CD8-positive, alpha-beta memory T cell (primary cell): ENCODE data around the gene RIMS1. TPM values are rescaled to one million over a fixed set of nuclear protein-coding genes. Genes with fewer than 3 reads are reported as not detected.

ENCODE experiments used
- CTCF ChIA-PET: fragments of 350-600 bp; sonication (Branson Sonifier 250); formaldehyde crosslinking; loops from one replicate; lab custom pipeline; 2021; ENCODE audit warnings: antibody characterized with exemption; lab: Charles Lee
- POLR2A ChIA-PET: fragments of 350-600 bp; sonication (Branson Sonifier 250); formaldehyde crosslinking; loops from one replicate; lab custom pipeline; 2021; ENCODE audit warnings: antibody characterized with exemption; lab: Charles Lee
- DNase-seq, 5 donors: peaks; one replicate each; pipeline versions ENCODE4 v3.0.0 to v3.0.0-alpha.2; 2020 to 2022; ENCODE audit warnings: mixed read lengths in 1 of 5
- H3K27ac ChIP-seq: one replicate; pipeline ENCODE4 v1.7.0; 2013; ENCODE audit warnings: low read depth, mild to moderate bottlenecking, low read length, moderate library complexity
- H3K27me3 ChIP-seq: 2 replicates; pipeline ENCODE4 v1.7.0; 2013; ENCODE audit warnings: low read length, mild to moderate bottlenecking; ENCODE audit not compliant: insufficient read depth, poor library complexity, severe bottlenecking
- H3K36me3 ChIP-seq: 2 replicates; pipeline ENCODE4 v1.7.0; 2013; ENCODE audit warnings: mild to moderate bottlenecking, low read length, moderate library complexity; ENCODE audit not compliant: insufficient read depth
- H3K4me1 ChIP-seq: 2 replicates; pipeline ENCODE4 v1.7.0; 2013; ENCODE audit warnings: mild to moderate bottlenecking, low read length, moderate library complexity; ENCODE audit not compliant: insufficient read depth
- H3K4me3 ChIP-seq: 2 replicates; pipeline ENCODE4 v1.7.0; 2013; ENCODE audit warnings: mild to moderate bottlenecking, low read length
- H3K9me3 ChIP-seq: 2 replicates; pipeline ENCODE4 v1.7.0; 2013; ENCODE audit warnings: mild to moderate bottlenecking, low read length
- H3K27ac Mint-ChIP-seq, 8 donors: one replicate each; pipeline ENCODE4 v1.8.0; 2020 to 2021; ENCODE audit warnings: mixed read lengths in 8 of 8, mild to moderate bottlenecking in 6 of 8, inconsistent platforms in 3 of 8, moderate library complexity in 3 of 8
- H3K27me3 Mint-ChIP-seq, 2 donors: one replicate each; pipeline ENCODE4 v1.8.0; 2020 to 2021; ENCODE audit warnings: mixed read lengths in 2 of 2, mild to moderate bottlenecking in 1 of 2, moderate library complexity in 1 of 2
- H3K36me3 Mint-ChIP-seq, 3 donors: one replicate each; pipeline ENCODE4 v1.8.0; 2020 to 2021; ENCODE audit warnings: mixed read lengths in 3 of 3, inconsistent platforms in 1 of 3, mild to moderate bottlenecking in 1 of 3
- H3K4me1 Mint-ChIP-seq, 3 donors: one replicate each; pipeline ENCODE4 v1.8.0; 2020 to 2021; ENCODE audit warnings: mixed read lengths in 3 of 3, inconsistent platforms in 1 of 3, mild to moderate bottlenecking in 1 of 3
- H3K4me3 Mint-ChIP-seq, 7 donors: one replicate each; pipeline ENCODE4 v1.8.0; 2020 to 2021; ENCODE audit warnings: mixed read lengths in 7 of 7, mild to moderate bottlenecking in 6 of 7, moderate library complexity in 4 of 7, inconsistent platforms in 2 of 7
- H3K9me3 Mint-ChIP-seq, 5 donors: one replicate each; pipeline ENCODE4 v1.8.0; 2020 to 2022; ENCODE audit warnings: mixed read lengths in 5 of 5, mild to moderate bottlenecking in 3 of 5, moderate library complexity in 2 of 5, inconsistent platforms in 1 of 5
- polyA plus RNA-seq: library from polyadenylated mRNA; unstranded; fragments of 300-500 nt; fragmentation: Illumina TruSeq; gene quantifications from one replicate; pipeline ENCODE4 v1.2.3, GENCODE V29; 2021
- total RNA-seq, 2 experiments: library from RNA; stranded (reverse); gene quantifications; one replicate each; pipeline ENCODE4 v1.2.3, GENCODE V29; 2021

RIMS1 gene
- total and polyA plus RNA-seq, 3 experiments from 2014 or later: not detected

DNA sequence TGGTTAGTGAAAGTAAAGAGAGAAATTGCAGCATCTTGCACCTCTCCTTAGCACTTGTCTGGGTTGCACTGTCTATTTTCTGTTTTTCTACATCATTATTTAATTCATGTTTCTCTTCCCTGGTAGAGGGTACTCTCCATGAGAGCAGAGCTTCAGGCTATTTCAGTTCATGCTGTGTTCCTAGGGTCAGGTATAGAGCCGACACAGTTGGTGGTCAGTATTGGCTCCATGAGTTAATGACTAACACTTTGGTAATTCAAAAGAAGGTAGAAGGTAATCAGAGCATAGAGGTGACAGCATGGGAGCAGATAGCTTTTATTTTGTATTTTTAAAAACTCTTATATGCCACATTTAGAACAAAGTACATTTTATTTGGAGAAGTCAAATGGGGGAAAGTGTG is 42.7 kb downstream of the RIMS1 start:
- Histone ChIP-seq H3K36me3 (no peaks in the 10 kb centered on the region), H3K9me3 (no peaks in the 10 kb centered on the region), H3K27me3 (no peaks in the 10 kb centered on the region), H3K4me1 (no peaks in the 10 kb centered on the region), H3K27ac (no peak overlapping the region), H3K4me3 (no peak overlapping the region)
- H3K4me1 Mint-ChIP-seq: no peaks in the 10 kb centered on the region
- no peaks in the 10 kb centered on the region for H3K36me3 Mint-ChIP-seq
- peaks cover 0 to 21% (median 0%) of the 10 kb centered on the region in 5 donors for H3K9me3 Mint-ChIP-seq
- H3K27me3 Mint-ChIP-seq: no peaks in the 10 kb centered on the region
- POLR2A ChIA-PET: no interaction called here
- DNase-seq: no peak
- no peak overlapping the region for H3K4me3 Mint-ChIP-seq
- CTCF ChIA-PET: no interaction called here
- H3K27ac Mint-ChIP-seq: no peak overlapping the region

DNA sequence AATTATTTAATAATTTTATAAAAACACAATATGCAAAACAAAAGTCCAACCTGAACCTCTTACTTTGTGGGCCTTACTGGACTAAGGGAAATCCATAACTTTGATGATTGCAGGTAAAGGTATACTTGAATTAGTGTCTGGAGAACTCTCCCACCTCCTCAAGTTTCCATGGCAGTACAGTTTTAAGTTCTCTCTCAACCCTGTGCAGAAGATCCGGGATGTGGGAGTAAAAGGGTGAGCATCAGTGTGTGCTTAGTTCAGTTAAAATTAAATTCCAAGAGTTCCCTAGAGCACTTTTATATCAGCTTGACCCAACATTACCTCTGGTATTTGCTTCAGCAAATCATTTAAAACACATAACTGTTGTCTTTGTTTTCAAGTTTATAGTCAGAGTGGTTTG is 47.5 kb downstream of the RIMS1 start:
- no peaks in the 10 kb centered on the region for H3K36me3 Mint-ChIP-seq
- no peaks in the 10 kb centered on the region for H3K4me1 Mint-ChIP-seq
- no peak overlapping the region for H3K27ac ChIP-seq
- H3K4me3 ChIP-seq: no peak overlapping the region
- CTCF ChIA-PET: no interaction called here
- H3K4me1 ChIP-seq: no peaks in the 10 kb centered on the region
- no peaks in the 10 kb centered on the region for H3K27me3 Mint-ChIP-seq
- no peaks in the 10 kb centered on the region for H3K36me3 ChIP-seq
- H3K9me3 ChIP-seq: no peaks in the 10 kb centered on the region
- H3K9me3 Mint-ChIP-seq: peaks cover 4 to 22% (median 5%) of the 10 kb centered on the region in 5 donors
- DNase-seq: no peak
- H3K27ac Mint-ChIP-seq: no peak overlapping the region
- no peak overlapping the region for H3K4me3 Mint-ChIP-seq
- POLR2A ChIA-PET: no interaction called here
- no peaks in the 10 kb centered on the region for H3K27me3 ChIP-seq

DNA sequence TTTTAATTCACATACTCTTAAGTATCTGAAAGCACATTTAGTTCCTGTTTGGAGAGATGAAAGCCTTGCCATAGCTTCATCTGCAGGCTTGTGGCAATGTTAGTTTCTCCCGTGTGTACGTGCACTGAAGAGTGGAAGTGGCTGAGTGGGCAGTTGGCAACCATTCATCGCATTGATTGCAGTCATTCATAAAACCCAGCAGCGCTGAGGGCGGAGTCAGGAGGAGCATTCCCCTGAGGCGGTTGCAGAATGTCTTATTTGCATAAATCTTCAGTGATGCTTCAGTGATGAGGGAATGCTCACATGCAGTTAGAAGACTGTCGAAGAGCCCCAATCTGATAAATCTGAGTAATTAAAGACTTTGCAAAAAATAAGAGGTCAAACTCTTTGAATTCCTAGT is 79.1 kb downstream of the RIMS1 start:
- no peak overlapping the region for H3K4me3 Mint-ChIP-seq

DNA sequence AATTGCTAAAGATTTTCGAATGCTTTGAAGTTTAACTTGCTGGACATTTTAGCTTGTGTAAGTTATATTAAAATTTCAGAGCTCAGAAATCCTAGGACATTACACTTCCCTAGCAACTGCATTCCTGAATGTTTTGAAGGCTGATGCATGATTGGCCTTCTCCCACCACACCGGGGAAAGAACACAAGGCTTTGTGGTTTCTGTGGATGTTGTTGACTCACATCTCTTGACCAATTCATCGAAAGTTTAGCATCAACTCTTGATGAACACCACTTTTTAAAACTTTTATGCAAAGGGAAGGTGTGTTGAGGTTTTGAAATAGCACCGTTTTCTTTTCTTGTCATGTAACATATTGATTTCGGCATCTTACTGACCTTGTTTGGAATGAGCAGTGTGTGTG is 81.1 kb downstream of the RIMS1 start:
- H3K4me3 ChIP-seq: no peak overlapping the region
- CTCF ChIA-PET: no interaction called here
- DNase-seq: no peak
- no peaks in the 10 kb centered on the region for H3K36me3 ChIP-seq
- H3K27me3 Mint-ChIP-seq: no peaks in the 10 kb centered on the region
- peaks cover 2 to 11% (median 4%) of the 10 kb centered on the region in 5 donors for H3K9me3 Mint-ChIP-seq
- no peaks in the 10 kb centered on the region for H3K4me1 ChIP-seq
- no peaks in the 10 kb centered on the region for H3K4me1 Mint-ChIP-seq
- H3K27me3 ChIP-seq: no peaks in the 10 kb centered on the region
- no peak overlapping the region for H3K4me3 Mint-ChIP-seq
- no peaks in the 10 kb centered on the region for H3K36me3 Mint-ChIP-seq
- POLR2A ChIA-PET: no interaction called here
- no peak overlapping the region for H3K27ac ChIP-seq
- H3K27ac Mint-ChIP-seq: no peak overlapping the region
- H3K9me3 ChIP-seq: no peaks in the 10 kb centered on the region

More for the DNA sequence above, 79.1 kb downstream of the RIMS1 start:
- no peak for DNase-seq
- Mint-ChIP-seq H3K9me3 (peaks cover 2 to 13% (median 6%) of the 10 kb centered on the region in 5 donors), H3K36me3 (no peaks in the 10 kb centered on the region), H3K27ac (no peak overlapping the region), H3K4me1 (no peaks in the 10 kb centered on the region), H3K27me3 (no peaks in the 10 kb centered on the region)
- Histone ChIP-seq H3K36me3 (no peaks in the 10 kb centered on the region), H3K4me3 (no peak overlapping the region), H3K9me3 (no peaks in the 10 kb centered on the region), H3K27ac (no peak overlapping the region), H3K4me1 (no peaks in the 10 kb centered on the region), H3K27me3 (no peaks in the 10 kb centered on the region)
- POLR2A ChIA-PET: no interaction called here
- CTCF ChIA-PET: no interaction called here

DNA sequence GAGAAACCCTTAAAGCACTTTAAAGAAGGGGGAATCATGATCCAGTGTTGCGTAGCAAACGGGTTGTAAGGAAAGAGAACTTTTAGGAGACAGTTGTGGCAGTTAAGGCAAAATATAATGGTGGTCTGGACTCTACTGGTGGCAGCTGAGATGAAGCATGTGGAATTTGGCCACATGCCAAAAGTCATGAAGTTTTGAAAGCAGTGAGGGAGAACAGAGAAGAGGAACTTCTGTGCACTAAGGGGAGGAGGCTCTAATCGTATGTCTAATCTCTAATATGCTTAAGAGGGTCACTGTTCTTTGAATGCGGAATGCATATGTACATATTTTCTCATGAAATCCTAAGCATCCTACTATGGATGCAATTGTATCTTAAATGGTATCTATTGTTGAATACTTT is 91.5 kb downstream of the RIMS1 start:
- CTCF ChIA-PET: no interaction called here
- H3K4me1 Mint-ChIP-seq: no peaks in the 10 kb centered on the region
- H3K27ac ChIP-seq: no peak overlapping the region
- H3K4me3 ChIP-seq: no peak overlapping the region
- no peak overlapping the region for H3K27ac Mint-ChIP-seq
- H3K4me3 Mint-ChIP-seq: no peak overlapping the region
- no peaks in the 10 kb centered on the region for H3K4me1 ChIP-seq
- POLR2A ChIA-PET: no interaction called here
- H3K36me3 ChIP-seq: no peaks in the 10 kb centered on the region
- peaks cover 0 to 10% (median 5%) of the 10 kb centered on the region in 5 donors for H3K9me3 Mint-ChIP-seq
- no peaks in the 10 kb centered on the region for H3K27me3 Mint-ChIP-seq
- no peaks in the 10 kb centered on the region for H3K27me3 ChIP-seq
- no peaks in the 10 kb centered on the region for H3K36me3 Mint-ChIP-seq
- no peaks in the 10 kb centered on the region for H3K9me3 ChIP-seq
- DNase-seq: no peak

DNA sequence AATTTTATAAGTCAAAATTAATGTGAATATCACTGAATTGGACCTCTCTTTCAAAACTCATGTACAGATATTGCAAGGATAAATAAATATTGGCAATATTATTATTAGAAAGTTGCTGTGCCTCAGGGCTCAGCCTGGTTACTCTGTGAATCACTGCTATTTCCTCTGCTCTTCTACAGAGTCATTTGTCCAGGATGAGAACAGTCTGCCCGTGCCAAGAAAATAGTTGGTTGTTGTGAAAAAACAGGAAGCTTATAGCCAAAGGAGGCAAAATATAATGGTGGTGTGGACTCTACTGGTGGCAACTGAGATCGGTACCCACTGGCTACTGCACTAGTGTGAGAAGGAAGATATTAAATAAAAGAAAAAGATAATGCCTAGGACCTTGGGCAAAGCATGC is 93.6 kb downstream of the RIMS1 start:
- DNase-seq: no peak
- Histone ChIP-seq H3K27ac (no peak overlapping the region), H3K4me3 (no peak overlapping the region), H3K9me3 (no peaks in the 10 kb centered on the region), H3K4me1 (no peaks in the 10 kb centered on the region), H3K27me3 (no peaks in the 10 kb centered on the region), H3K36me3 (no peaks in the 10 kb centered on the region)
- ChIA-PET POLR2A (no interaction called here), CTCF (no interaction called here)
- Mint-ChIP-seq H3K27ac (no peak overlapping the region), H3K4me1 (no peaks in the 10 kb centered on the region), H3K9me3 (peaks cover 0 to 5% (median 3%) of the 10 kb centered on the region in 5 donors), H3K36me3 (no peaks in the 10 kb centered on the region), H3K4me3 (no peak overlapping the region), H3K27me3 (no peaks in the 10 kb centered on the region)

DNA sequence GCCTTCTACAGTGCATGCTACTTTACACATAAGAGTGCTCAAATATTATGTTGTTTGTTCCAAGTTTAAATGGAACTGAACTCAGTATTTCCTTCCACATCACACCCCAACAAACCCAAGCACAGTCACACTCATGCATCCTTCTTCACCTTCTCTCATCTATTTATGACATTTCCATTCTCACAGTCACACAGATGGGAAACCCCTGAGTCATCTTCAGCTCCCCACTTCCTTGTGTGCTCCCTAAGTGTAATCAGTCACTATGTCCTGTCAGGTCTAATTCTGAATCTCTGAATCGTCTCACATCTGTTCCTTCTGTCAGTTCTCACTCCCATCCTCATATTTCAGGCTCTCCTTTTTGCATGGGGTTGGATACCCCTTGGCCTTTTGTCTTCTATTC is 96.0 kb downstream of the RIMS1 start:
- Histone ChIP-seq H3K4me3 (no peak overlapping the region), H3K9me3 (no peaks in the 10 kb centered on the region), H3K36me3 (no peaks in the 10 kb centered on the region), H3K27ac (no peak overlapping the region), H3K27me3 (no peaks in the 10 kb centered on the region), H3K4me1 (no peaks in the 10 kb centered on the region)
- Mint-ChIP-seq H3K4me1 (no peaks in the 10 kb centered on the region), H3K27me3 (no peaks in the 10 kb centered on the region), H3K4me3 (no peak overlapping the region), H3K27ac (no peak overlapping the region), H3K36me3 (no peaks in the 10 kb centered on the region), H3K9me3 (peaks cover 0 to 5% (median 3%) of the 10 kb centered on the region in 5 donors)
- POLR2A ChIA-PET: no interaction called here
- CTCF ChIA-PET: no interaction called here
- no peak for DNase-seq

DNA sequence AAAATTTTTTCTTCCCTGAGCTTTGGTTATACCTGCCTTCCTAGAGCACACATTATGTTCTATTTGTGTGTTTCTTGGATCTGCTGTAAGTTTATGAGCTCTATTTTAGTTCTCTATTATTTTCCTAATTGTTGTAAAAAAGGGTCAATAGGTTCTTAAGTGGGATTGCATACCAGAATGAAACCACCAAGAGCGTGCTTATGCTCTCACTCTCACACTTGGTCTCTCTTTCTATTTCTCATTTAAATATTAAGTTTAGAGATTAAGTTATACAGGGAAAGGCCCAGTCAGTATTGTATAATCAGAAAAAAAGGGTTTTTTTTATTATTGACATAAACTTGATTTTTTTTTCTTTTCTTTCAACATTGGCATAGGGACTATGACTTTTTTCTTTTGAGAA is 96.8 kb downstream of the RIMS1 start:
- no peaks in the 10 kb centered on the region for H3K36me3 Mint-ChIP-seq
- ChIA-PET POLR2A (no interaction called here), CTCF (no interaction called here)
- Histone ChIP-seq H3K4me1 (no peaks in the 10 kb centered on the region), H3K27me3 (no peaks in the 10 kb centered on the region), H3K36me3 (no peaks in the 10 kb centered on the region), H3K9me3 (no peaks in the 10 kb centered on the region), H3K4me3 (no peak overlapping the region), H3K27ac (no peak overlapping the region)
- H3K9me3 Mint-ChIP-seq: peaks cover 0 to 3% (median under 1%) of the 10 kb centered on the region in 5 donors
- no peaks in the 10 kb centered on the region for H3K27me3 Mint-ChIP-seq
- no peak overlapping the region for H3K4me3 Mint-ChIP-seq
- no peaks in the 10 kb centered on the region for H3K4me1 Mint-ChIP-seq
- no peak for DNase-seq
- H3K27ac Mint-ChIP-seq: no peak overlapping the region
